UCSD-AML1 (cell line): ENCODE results near the gene BMP8B.
"Not testable (repeated sequence)": the region's sequence is repeated elsewhere in the genome, so short reads cannot be mapped to it uniquely, and the experiment has no call there.

Source experiments
- DNase-seq: peaks from one replicate; lab custom pipeline; 2025; ENCODE audit not compliant: unreplicated experiment; lab: John Stamatoyannopoulos, UW

The BMP8B gene

DNA sequence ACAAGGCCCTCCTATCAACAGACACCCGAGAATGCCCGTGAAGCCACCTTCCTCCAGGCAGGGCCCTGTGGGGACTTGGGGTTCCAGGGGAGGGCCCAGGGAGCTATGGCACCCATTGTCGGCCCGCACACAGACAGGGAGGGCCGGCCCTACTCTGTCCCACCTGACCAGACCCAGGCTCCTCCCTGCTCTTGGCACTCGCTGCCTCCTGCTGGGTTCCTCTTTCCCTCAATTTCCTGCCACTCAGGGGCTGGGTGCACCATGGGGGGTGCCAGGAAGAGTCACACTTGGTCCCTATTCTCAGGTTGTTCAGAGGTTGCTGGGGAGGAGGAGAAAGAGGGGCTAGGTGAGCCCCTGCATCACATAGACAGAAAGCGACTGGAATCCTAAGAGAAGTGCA, 9.5 kb downstream of the BMP8B start:
- DNase-seq, result peak; percentile 43

DNA sequence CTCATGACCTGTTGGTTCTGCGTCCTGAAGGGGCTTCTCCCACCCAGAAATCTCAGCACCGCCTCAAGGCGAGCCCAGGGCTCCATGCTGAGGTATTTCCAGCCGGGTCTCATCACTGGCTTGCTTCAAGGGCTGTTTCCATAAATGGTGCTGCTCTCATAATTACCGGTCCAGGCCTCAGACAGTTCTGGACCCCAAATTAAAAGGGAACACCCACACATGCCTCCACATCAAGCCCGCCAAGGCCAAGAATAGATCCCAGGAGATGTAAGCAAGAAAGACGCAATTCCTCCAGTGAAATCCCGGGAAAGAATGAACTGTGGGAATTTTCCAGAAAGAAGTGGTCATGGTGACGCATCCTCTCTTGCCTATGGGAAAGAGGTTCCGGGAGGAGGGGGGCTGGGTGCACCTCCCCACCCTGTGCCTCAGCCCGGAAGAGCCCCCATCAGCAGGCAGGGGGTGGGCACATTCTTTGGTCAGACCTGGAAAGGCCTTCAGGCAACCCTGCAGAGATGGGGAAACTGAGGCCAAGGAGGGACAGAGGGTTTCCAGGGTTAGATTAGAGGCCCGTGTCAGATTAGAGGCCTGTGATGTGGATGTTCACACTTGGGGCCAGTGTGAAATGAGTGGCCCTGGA, 10.1 kb downstream of the BMP8B start:
- not testable (repeated sequence) for DNase-seq

DNA sequence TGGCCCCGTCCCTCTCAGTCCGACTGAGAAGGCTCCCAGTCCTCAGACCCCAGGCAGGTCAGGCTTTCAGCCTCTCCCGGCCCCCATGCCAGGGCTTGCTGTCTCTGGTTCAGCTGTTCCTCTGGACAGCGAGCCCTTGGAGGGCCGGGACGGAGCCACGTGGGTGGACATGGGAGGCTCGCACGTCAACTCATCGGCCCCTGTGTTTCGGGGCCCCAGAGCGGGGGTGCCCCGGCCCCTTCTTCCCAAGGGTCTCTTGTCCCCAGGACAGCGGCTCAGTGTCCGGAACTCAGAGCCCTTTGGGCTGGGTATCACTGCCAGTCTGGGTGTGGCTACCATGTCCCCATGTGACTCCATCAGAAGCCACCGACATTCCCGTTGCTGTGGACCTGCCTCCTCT, 10.8 kb downstream of the BMP8B start:
- not testable (repeated sequence) for DNase-seq

DNA sequence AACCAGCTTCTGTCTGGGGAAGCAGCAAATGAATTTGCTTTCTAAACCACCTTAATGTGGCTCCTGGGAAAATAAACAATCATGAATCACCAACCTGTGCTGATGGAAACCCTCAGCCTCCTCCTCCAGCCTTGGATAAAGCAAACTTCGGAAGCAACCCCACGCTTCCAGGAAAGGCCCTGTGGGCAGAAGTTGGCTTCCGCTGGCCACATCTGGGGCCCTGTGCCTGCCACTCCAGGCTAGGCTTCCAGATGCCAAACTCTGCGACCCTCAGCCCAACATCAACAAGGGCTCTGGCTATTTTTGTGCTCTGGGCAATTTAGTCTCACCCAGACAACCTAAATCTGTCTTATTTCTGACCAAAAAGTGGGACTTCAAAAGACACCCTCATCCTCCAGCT, 11.4 kb downstream of the BMP8B start:
- DNase-seq, result peak; percentile 71

GRCh38 chr1:39776886-39777285, 11.8 kb downstream of the BMP8B start:
- no peak for DNase-seq

- peak; percentile 68 for DNase-seq
Measured at GRCh38 chr1:39776400-39776713, 12.3 kb downstream of the BMP8B start.

DNA sequence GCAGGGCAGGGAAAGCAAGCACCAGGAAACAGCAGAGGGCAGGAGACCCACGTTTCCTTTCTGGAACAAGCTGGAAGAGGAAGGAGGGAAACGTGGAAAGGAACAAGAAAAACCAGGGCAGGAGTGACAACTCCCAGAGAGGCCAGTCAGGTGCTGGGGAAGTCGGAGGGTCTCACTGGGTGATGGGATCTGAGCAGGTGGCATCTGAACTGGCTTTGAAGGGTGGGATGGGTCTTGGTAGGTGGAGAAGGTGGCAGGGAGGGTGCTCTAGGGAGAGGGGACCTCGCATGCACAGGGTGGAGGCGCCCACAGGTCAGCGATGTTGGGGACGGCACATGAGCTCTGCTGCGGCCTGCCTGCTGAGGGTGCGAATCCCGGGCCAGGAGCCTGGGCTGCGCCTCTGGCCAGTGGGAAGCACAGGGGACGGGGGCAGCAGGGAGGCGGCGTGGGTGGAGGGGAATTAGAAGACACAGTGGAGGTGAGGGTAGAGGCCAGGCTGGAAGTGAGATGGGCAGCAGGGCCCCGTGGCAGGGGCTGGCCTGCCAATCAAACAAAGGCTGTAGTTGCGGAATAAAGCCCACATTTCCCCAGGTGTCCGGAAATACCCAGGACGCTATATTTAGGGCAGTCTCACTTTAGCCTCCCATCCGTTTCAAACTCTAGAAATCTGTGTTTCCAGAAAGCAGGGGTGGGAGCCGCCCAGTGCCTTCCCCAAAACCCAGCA, 12.8 kb downstream of the BMP8B start:
- not testable (repeated sequence) for DNase-seq

- DNase-seq, result not testable (repeated sequence)
Measured at GRCh38 chr1:39775141-39775540, 13.5 kb downstream of the BMP8B start.

- not testable (repeated sequence) for DNase-seq
Measured at GRCh38 chr1:39773369-39773979, 15.2 kb downstream of the BMP8B start.

- not testable (repeated sequence) for DNase-seq
Measured at GRCh38 chr1:39771022-39771532, 17.6 kb downstream of the BMP8B start, which contains the start of gene OXCT2. OXCT2 (minus strand) TSS chr1:39771348; CDS start chr1:39771255, 93 bp downstream.

- DNase-seq, result not testable (repeated sequence)
Measured at GRCh38 chr1:39770100-39771021, 18.3 kb downstream of the BMP8B start.

GRCh38 chr1:39769502-39769901, 19.2 kb downstream of the BMP8B start:
- not testable (repeated sequence) for DNase-seq

DNA sequence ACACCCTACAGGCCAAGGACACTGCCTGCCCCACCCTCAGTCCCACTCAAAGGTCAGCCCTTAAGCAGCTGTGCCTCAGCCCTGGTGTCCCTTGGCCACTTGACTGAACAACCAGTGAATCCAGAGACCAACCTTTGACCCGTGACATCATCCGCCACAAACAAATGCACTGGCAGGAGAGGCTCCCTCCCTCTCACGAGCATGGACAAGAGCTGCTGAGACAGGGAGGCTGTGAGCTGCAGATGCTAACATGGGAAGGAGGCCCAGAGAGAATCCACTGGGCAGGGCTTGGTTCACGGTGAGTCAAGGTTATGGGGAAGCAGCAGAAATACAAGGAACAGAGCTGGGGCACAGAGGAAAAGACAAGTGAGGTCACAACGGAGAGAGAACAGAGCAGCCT, 22.2 kb downstream of the BMP8B start:
- not testable (repeated sequence) for DNase-seq

DNA sequence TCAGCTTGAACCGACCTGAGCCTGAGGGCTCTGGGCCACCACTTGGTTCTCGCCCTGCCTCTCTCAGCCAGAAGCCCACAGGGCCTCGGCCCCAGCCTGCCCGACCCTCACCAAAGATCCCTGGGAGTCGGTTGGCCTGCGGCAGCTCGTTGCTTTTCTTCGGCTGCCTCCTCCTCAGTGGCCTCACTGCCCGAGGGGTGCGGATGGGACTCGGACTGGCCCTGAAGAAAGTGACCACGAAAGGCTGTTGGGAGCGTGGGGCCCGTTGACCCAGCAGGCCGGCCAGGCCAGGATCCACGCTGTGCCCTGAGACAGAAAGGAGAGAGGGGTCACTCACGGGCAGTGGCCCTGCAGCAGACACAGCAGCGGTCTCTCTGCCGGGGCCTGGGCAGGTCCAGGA, 24.2 kb downstream of the BMP8B start:
- not testable (repeated sequence) for DNase-seq

- DNase-seq, result not testable (repeated sequence)
Measured at GRCh38 chr1:39763619-39764374, 24.9 kb downstream of the BMP8B start.

DNA sequence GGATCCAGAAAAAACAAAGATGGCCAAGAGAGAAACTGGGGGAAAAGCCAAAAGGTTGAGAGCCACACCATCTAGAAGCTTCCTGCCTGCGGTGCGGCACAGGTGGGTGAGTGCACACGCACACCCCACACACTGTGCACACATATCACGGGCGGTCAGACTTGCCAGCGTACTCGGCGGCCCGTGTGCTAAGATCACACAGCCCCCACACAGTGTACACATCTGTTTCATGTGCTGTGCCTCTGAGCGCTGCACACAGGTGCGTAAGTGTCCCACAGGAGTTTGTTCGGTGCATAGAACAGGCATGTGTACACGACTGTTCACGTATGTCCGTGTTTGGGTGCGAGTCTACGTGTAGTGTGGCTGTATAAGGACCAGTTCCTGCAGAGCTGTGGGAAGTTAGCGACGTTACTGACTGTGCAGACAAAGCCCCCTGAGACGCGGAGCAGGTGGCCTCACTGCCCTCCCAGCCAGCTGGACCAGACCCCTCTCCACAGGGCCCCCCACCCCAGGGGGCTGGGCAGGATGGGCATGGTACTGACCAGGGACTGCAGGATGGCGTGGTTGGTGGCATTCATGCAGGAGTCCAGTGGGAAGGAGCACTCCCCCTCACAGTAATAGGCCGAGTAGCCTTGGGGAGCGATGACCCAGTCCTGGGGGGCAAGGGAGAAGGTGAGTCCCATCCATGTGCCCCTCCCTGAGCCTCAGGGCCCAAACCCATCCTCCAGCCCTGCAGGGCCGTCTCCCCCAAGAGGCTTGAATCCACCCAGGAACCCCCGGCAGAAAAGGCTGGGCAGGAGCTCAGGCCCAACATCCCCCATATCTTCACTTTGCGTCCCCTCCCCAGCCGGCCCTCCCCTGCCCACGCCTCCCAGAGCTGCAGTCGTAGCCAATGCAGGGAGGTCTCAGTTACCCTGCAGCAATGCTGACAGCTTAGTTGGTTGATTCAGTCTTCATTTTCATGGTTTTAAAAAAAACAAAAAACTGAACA, 25.8 kb downstream of the BMP8B start:
- DNase-seq, result no peak

DNA sequence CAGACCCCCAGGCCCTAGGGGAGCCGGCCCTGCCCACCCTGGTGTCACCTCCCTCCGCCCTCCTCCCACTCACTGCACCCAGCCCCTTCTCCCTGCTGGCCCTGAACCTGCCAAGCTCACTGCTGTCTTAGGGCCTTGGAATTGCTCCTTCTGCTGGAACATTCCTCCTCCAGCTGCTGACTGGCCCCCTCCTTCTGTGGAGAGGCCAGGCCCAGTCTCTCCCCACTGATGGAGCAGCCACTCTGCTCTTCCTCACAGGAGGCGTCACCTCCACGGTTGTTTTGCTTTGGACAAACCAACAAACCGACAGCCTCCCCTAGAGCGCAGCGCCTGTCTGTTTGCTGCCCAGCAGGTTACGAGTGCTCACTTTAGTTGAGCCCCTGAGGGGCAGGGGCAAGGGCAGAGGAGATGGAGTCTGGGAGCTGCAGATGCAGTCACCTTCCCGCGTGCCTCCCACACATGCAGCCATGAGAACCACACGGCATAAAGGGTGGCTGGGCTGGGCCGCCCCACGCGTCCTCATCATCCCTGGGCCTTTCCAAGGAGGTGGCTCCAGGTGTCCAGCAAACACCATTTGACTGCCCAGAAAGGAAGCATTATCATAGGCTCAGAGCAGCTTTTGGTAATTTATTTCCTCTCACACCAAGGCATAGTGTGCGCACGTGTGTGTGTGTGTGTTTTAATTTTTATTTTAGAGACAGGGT, 27.0 kb downstream of the BMP8B start:
- no peak for DNase-seq

GRCh38 chr1:39761016-39761415, 27.6 kb downstream of the BMP8B start:
- no peak for DNase-seq
